Activated CD4-positive, alpha-beta T cell treated with anti-CD3 and anti-CD28 coated beads, Interleukin-2, amount 50 U/mL, for 24 hours (primary cell): ENCODE measurements around the gene ITGA8.
"Not testable (repeated sequence)": the region's sequence is repeated elsewhere in the genome, so short reads cannot be mapped to it uniquely, and the experiment has no call there.

Experiments
- DNase-seq, 2 donors: peaks; one replicate each; pipeline ENCODE4 v3.0.0-alpha.2; 2020; ENCODE audit warnings: low read depth in 1 of 2, low spot score in 1 of 2

Gene ITGA8

DNA sequence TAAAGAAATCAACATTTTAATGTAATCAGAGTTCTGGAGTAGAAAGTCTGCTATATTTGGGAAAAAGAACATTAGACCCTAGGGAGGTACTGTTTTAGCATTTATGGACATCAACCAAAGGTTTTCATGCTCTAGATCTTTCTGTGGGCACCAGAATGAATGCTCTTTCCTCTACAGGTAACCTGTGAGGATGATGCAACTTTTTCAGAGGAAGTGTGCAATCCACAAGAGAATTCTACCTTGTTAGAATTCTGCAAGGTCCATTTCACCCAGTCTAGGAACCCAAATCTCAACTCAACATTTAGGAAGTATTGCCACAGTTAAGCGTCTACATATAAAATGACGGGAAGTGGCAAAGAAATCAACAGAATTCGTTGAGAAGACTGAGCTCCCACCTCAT is 208.8 kb downstream of the ITGA8 start:
- DNase-seq, result no peak

- no peak for DNase-seq
Observed at GRCh38 chr10:15505329-15505728, 214.4 kb downstream of the ITGA8 start.

DNA sequence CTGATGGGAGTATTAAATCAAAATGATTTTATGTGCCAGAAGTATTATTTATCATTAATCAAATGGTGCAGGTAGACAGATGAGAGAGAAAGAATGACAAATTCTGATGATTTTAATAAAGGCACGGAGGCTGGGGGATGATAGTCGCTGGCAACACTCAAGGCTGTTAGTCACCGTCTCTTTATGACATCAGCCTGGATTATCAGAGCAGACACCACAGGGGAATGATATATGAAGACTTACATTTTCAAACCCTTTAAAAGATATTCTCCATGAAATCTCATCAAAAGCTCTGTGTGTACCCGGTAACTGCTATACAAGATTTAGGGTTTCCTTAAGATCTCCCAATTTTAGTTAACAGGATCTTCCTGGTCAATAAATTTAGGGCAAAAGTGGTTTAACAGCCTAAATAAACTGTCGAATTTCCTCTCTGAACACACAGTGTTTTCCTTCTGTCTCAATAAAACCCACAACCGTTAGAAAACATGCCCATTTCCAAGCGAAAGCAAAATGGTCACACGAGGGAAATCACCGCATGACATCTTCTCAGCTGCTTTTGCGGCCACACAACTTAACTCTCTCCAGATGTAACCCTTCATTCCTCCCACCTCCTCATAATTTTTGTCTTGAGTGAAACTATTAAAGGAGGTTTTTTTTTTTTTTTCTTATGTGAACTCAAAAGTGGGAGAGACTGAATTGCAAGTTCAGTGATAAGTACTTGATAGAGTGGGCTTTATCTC is 215.5 kb downstream of the ITGA8 start:
- no peak for DNase-seq

GRCh38 chr10:15494850-15495506 is 224.7 kb downstream of the ITGA8 start:
- no peak for DNase-seq

DNA sequence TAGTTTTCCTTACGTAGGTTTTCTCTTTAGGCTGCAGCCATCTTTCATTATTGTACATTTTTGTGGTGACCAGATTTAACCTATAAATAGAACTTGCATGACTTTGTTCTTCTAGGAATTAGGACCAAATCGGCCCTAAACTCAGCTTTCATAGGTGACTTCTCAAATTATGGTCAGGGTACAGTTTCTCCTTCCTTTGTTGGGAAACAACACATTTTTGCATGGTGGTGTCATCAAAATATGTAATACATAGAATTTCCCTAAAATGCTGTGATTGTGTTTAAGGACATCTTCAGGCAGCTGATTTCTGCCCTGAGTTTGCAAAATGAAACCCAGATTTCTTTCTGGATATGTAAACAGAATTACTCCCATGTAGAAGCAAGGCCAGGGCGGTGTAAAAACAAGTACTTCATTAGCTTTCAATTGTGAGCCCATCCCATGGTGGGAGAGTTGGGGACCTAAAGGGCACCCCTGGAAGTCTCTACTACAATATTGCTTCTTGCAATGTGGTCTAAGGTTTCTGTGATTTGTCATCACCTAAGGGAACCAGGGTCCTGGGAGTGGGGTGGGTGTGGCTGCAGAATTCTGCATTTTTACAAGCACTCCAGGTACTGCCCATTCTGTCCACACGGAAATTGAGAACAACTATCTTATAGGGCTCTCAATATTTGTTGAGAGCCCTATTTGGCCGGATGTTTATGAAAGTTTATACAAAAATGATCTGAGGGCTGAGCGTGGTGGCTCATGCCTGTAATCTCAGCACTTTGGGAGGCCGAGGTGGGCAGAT is 227.7 kb downstream of the ITGA8 start:
- DNase-seq, result no peak

DNA sequence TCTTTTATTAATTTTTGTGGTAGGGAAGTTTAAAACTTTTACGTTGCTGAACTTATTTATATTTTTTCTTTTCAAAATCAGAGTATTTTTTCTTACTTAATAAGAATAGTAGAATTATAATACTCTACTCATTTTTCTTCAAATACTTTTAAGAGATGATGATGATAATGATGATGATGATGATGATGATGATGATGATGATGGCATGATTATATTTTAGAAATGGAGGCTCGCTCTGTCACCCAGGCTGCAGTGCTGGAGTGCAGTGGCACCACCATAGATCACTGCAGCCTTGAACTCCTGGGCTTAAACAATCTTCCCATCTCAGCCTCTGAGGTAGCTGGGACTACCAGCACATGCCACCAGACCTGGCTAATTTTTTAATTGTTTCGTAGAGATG is 230.3 kb downstream of the ITGA8 start:
- DNase-seq, result no peak

- no peak for DNase-seq
Observed at GRCh38 chr10:15487376-15487775, 232.3 kb downstream of the ITGA8 start.

DNA sequence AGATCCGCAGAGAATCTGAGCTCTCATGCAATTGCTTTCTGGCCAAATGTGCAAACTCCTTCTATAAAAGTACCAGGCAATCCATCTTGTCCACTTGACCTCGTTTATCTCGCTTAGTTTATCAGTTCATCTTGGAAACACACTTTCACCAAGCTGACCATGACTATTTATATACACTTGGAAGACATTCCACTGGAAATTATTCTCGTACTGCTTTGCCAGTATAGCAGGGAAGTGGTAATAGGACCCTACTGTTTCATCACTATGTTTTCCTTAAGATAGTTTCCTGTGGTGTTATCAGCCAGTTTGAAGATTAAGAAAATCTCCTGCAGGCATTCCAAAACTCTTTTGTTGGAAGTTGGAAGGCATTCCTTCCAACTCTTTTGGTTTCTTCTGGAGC is 233.3 kb downstream of the ITGA8 start:
- no peak for DNase-seq

GRCh38 chr10:15485684-15486316 is 233.9 kb downstream of the ITGA8 start:
- no peak for DNase-seq

DNA sequence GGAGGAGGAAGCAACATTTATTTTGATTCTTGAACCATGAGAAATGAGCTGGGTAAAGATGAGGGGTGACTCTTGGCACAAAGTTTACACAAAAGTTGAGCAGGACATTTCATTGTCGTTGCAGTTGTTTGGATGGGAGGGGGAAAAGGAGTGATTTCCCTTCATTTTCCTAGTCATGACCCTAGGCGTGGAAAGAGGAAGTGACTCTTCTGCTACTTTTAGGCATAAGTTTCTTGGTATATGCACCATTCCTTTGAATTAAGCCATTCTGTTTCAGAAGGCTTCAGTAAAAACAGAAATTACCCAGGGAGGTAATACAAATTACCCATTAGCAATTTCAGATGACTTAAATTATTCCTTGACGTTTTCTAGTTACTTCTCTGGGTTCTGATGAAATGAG is 234.7 kb downstream of the ITGA8 start:
- DNase-seq, result no peak

- DNase-seq, result no peak
Observed at GRCh38 chr10:15484128-15484527, 235.6 kb downstream of the ITGA8 start.

DNA sequence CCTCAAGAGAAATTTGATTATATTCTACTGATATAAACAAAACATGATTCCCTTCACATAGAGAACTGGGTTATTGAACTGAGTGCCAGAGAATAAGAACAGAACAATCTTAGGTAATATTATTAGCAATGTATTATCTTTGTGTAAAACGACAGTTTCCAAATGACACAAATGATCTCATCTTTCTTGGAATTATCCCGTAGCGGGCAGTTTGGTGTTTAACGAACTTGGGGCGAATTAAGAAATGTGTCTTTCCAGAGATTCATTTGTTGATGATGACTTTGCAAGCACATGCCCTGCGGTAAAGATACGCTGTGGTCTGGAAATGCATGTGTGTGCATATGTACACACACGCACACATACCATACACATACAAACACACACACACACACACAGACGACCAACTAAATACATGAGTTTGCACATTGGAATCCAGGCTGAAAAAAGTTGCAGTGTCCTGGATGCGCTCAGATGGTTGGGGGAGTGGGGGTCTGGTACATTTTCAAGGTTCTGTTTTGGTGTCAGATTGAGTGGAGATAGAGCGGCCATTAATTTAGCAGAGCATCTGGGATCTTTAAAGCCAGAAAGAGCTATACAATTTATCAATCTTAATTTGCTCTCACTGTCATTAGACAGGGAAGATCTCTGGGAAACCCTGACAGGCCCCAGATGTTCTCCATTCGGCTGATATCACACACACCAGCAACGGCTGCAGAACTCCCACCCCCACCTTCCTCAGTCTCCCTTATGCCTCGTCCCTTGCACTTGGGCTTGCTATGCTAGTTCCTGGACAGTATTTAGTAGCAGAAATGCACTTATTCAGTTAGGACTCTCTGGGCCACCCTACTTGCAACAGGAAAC is 236.3 kb downstream of the ITGA8 start:
- DNase-seq, result no peak

DNA sequence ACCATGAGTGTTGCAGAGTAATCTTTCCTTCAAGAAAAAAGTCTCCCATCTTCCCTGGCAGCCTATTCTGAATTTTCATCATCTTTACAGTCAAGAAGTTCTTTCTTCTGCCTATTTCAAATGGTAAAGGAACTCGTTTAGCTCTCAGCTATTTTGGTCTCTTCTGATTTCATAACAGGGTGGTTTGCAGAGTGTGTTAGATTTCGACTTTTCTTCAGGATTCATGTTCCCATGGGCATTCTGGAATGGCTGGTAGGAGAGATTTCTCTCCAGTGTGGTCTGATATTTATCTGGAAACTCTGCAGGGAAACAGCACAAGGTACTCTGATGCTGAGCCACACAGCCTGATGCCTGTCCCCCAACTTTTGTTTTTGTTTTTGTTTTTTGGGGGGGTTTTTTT is 237.6 kb downstream of the ITGA8 start:
- no peak for DNase-seq

DNA sequence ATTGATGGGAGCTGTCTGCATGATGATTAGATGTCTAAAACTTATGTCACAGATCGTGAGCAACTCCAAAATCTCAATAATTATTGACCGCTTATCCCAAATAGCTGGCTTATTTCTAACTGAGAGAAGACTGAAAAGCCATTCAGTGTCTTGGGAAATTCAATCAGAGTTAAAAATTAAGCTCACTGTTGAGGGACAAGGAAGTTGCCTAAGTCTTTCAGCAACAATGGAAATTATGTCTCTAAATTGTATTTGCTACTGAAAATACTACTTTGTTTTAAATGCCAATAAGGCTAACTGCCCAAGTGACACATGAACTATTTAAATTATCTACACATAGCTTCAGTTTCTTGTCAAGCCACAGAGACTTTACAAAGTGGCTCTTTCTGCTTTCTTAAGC is 240.8 kb downstream of the ITGA8 start:
- no peak for DNase-seq

GRCh38 chr10:15478429-15478828 is 241.3 kb downstream of the ITGA8 start:
- no peak for DNase-seq

DNA sequence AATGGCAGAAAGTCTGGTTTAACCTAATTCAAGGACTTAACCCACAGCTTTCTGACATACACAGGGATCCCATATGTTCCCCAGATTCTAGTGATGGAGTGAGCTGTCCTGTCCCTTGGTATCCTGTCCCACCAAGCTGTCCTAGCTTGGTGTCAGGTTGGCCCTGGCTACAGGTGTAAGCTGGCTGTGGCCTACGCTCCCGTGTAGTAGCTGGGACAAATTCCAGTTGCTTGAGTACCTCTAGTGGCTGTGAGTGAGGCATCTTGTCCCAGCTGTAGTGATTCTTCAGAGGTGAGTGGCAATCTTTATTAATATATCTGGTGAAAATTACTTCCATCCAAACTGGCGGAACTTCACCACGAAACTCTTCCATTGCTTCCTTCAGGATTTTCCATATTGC is 243.4 kb downstream of the ITGA8 start:
- no peak for DNase-seq

- DNase-seq, result not testable (repeated sequence)
Observed at GRCh38 chr10:15475439-15475838, 244.3 kb downstream of the ITGA8 start.

GRCh38 chr10:15474671-15475070 is 245.1 kb downstream of the ITGA8 start:
- no peak for DNase-seq

DNA sequence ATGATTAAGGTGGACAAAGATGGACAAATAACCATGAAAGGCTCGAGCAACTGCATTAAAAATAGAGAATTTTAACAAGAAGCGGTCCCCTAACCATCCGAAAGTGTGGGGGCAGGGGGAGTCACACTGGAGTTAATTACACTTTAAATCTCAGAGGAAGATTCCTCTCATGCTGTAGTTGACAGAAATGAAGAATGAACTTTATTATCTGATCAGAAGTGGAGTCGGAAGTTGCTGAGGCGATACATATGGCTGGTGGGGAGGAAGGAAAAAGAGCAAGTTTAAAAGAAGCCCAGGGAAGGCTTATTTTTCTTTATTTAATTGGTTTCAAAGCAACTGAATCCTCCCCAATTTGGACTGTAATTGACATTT is 246.3 kb downstream of the ITGA8 start:
- DNase-seq, result no peak

DNA sequence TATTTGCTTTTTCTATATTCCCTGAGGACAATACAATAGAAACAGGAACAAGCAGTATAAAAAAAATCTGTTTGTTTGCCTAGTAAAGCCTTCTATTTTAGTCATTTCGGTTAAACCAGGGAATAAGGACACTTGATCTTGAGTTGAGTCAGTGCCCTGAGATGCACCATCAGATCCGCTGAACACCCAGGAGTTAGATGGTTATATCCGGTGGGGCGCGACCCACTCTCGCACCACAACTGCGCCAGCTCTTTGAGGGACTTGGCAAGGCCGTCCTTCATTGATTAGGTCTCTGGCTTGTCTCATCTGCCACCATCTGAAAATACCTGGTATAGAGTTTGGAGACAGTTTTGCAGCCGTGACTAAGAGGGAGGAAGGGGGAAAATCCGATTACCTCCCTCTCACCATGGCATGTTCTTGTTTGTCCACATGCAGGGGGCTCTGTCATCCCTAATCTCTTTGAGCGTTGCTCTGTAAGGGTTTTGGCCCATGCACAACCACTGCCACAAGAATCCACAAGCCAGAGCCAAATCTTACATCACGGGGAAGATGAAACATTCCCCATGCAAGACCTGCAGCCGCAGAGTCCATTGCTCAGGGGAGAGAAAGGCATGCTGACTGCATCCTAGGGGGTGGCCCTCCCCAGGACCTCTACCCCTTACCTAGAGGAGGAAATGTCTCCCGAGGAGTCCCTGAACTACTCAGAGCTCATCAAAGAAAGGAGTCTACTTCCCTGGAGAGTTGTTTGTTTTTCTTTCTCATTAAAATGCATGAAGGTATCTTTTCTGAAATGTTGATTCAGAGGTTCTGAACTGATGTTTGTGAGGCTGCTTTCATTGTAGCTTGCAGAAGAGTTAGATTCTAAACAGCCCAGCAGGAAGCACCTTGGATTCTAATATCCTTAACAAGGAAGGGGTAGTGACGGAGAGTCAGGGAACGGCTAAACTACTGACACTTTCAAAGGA is 247.0 kb downstream of the ITGA8 start:
- no peak for DNase-seq
